Thoracic aorta (tissue), 2 donors: ENCODE data around the gene PGAP3. TPM values are rescaled to one million over a fixed set of nuclear protein-coding genes. Genes with fewer than 3 reads are reported as not detected.

Experiments
- ATAC-seq: fragments of 150-250 bp; one replicate; pipeline ENCODE4 v1.8.0; 2017; ENCODE audit warnings: low read depth; ENCODE audit not compliant: insufficient number of reproducible peaks, low FRiP score
- DNase-seq: peaks from one replicate; pipeline ENCODE4 v3.0.0-alpha.2; 2020; ENCODE audit warnings: low spot score
- H3K27ac ChIP-seq, 2 donors: fragments of 200-600 bp; sonication (generic); 1 replicate in 1 of 2; 2 replicates in 1 of 2; pipeline ENCODE4 v1.5.1; 2016; ENCODE audit warnings: mild to moderate bottlenecking in 2 of 2, moderate library complexity in 2 of 2
- H3K27me3 ChIP-seq: fragments of 200-600 bp; sonication (generic); replicated peaks from 2 replicates; pipeline ENCODE4 v1.6.0; 2016; ENCODE audit warnings: mild to moderate bottlenecking; ENCODE audit not compliant: insufficient read depth
- H3K36me3 ChIP-seq: fragments of 200-600 bp; sonication (generic); one replicate; pipeline ENCODE4 v1.5.1; 2016
- H3K4me1 ChIP-seq, 2 donors: fragments of 200-600 bp; sonication (generic); 1 replicate in 1 of 2; 2 replicates in 1 of 2; pipeline versions ENCODE4 v1.5.1 to v1.6.0; 2016; ENCODE audit warnings: low read depth in 2 of 2, mild to moderate bottlenecking in 1 of 2; ENCODE audit not compliant: control insufficient read depth in 1 of 2
- H3K4me3 ChIP-seq: fragments of 200-600 bp; sonication (generic); 2 replicates; pipeline ENCODE4 v1.5.1; 2016; ENCODE audit warnings: mild to moderate bottlenecking
- H3K9me3 ChIP-seq: fragments of 200-600 bp; sonication (generic); 2 replicates; pipeline ENCODE4 v1.5.1; 2016
- CTCF ChIP-seq: fragments of 200-600 bp; sonication (generic); IDR thresholded peaks from one replicate; pipeline ENCODE4 v1.5.1; 2019; ENCODE audit warnings: antibody characterized with exemption
- total RNA-seq, 2 donors: library from RNA; depleted of rRNA; stranded (reverse); fragments of >200 nt; gene quantifications; one replicate each; pipeline versions ENCODE4 v1.1.0 to v1.2.3, GENCODE V29; 2016

PGAP3 gene
- total RNA-seq, 2 donors from 2014 or later = 19.9 to 27.2 TPM

DNA sequence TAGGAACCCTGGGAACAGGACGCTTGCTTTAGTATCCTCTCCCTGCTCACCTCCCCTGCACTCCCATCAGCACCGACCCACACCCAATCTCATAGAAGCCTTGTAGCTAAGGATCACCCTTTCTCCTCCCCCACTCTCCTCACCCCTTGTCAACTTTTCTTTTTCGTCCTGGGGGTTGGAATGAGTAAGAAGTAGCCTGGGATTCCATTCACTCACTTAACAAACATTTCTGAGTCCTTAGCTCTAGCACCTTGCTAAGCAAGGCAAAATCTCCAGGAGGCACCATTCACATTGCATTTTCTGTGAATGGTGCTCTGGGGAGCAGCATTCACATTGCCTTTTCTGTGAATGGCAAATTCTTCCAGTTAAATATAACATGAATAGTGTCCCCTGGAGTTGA is 1.1 kb upstream of the PGAP3 start:
- ATAC-seq = no peak
- H3K9me3 ChIP-seq = no peaks in the 10 kb centered on the region
- no peak overlapping the region for H3K27ac ChIP-seq
- no peak for TF ChIP-seq CTCF
- H3K27me3 ChIP-seq = no peaks in the 10 kb centered on the region
- peak overlapping the region; percentile 72 for H3K4me3 ChIP-seq
- no peaks in the 10 kb centered on the region for H3K36me3 ChIP-seq
- DNase-seq = no peak
- H3K4me1 ChIP-seq = peaks cover 2 to 15% of the 10 kb centered on the region in 2 donors

DNA sequence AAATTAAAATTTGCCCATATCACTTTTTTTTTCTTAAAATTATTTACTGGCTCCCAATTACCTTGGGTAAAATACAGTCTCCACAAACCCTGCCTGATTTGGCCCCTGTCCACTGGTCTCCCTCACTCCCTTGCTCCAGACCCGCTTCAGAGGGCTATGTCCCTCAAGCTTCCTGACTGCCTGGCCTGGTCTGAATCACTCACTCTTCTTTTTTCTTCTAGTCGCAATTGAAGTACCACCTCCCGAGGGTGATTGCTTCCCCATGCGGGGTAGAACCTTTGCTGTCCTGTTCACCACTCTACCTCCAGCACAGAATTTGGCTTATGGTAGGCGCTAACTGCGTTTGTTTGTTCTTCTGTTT is 598 bp upstream of the PGAP3 start:
- no peak for ATAC-seq

GRCh38 chr17:39687101-39687545 is 734 bp downstream of the PGAP3 start:
- ATAC-seq (no peak), DNase-seq (no peak)
- Histone ChIP-seq H3K36me3 (no peaks in the 10 kb centered on the region), H3K4me3 (peak overlapping the region; percentile 72), H3K9me3 (no peaks in the 10 kb centered on the region), H3K27ac (peak overlapping the region; percentile 84 to 91), H3K4me1 (peaks cover 2 to 15% of the 10 kb centered on the region in 2 donors), H3K27me3 (no peaks in the 10 kb centered on the region)
- TF ChIP-seq CTCF = no peak

More for the DNA sequence above, 598 bp upstream of the PGAP3 start:
- peak overlapping the region; percentile 84 to 91 for H3K27ac ChIP-seq
- H3K27me3 ChIP-seq = no peaks in the 10 kb centered on the region
- H3K9me3 ChIP-seq = no peaks in the 10 kb centered on the region
- no peak for DNase-seq
- H3K4me1 ChIP-seq = peaks cover 2 to 15% of the 10 kb centered on the region in 2 donors
- no peaks in the 10 kb centered on the region for H3K36me3 ChIP-seq
- H3K4me3 ChIP-seq = peak overlapping the region; percentile 72
- TF ChIP-seq CTCF = no peak

DNA sequence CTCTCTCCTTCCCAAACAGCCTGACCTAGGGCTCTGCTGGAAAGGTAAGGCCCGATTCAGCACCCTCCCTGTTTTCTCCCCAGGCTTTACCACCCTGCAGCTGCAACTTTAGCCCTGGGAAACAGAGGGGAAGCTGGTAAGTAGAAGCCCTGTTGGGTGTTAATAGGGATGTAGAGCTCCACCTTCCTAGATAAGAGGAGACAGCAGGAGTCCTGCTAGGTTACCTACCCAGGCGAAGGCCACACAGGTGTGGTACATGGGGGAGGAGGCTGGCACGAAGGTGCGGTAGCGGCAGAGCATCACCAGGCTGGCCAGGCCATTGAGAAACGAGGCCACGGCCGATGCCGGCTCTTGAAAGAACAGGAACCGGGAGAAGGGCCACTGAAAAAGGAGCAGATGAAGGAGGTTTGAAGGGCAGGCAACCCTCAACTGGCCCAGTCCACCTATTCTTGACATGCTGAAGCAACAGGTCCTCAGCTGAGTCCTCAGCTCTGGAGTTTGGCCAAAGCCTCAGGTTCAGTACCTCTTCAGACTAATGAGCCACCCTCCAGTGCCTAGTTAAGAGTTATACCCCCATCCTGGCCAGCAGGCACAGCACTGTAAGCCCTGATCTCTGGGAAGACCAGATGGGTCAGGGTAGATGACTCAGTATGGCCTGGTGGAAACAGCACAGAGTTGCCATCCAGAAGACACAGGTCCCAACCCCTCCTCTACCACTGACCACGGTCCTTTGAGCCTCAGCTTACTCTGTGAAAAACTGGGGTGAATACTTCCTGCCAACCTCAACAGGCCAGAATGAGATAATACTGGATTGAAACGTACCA is 3.3 kb downstream of the PGAP3 start:
- Histone ChIP-seq H3K4me3 (no peak overlapping the region), H3K27ac (no peak overlapping the region), H3K4me1 (peaks cover 6 to 19% of the 10 kb centered on the region in 2 donors), H3K9me3 (no peaks in the 10 kb centered on the region), H3K27me3 (no peaks in the 10 kb centered on the region), H3K36me3 (no peaks in the 10 kb centered on the region)
- no peak for ATAC-seq
- DNase-seq = no peak
- TF ChIP-seq CTCF = no peak

- Histone ChIP-seq H3K9me3 (no peaks in the 10 kb centered on the region), H3K4me3 (no peak overlapping the region), H3K27ac (no peak overlapping the region), H3K36me3 (no peaks in the 10 kb centered on the region), H3K4me1 (peaks cover 10 to 26% of the 10 kb centered on the region in 2 donors), H3K27me3 (no peaks in the 10 kb centered on the region)
- ATAC-seq (no peak), DNase-seq (no peak)
- no peak for TF ChIP-seq CTCF
Measured at GRCh38 chr17:39683295-39683939, 4.4 kb downstream of the PGAP3 start.
